RWPE1 (cell line): Measurements from ENCODE around the gene EEF2KMT.

Experiments used
- CTCF ChIA-PET: fragments of 350-600 bp; sonication (Branson Sonifier 250); formaldehyde crosslinking; extraction: SDS; loops from one replicate; lab custom pipeline; 2021; lab: Yijun Ruan, JAX
- POLR2A ChIA-PET: fragments of 400-600 bp; formaldehyde crosslinking; extraction: SDS; loops from one replicate; lab custom pipeline; 2020; ENCODE audit warnings: antibody characterized with exemption; ENCODE audit not compliant: low non-redundant PET; lab: Yijun Ruan, JAX
- DNase-seq: peaks from one replicate; pipeline ENCODE4 v3.0.0; 2012; ENCODE audit warnings: low spot score
- H3K27ac ChIP-seq: fragments of 450-650 bp; 2 replicates; pipeline ENCODE4 v1.5.1; 2017
- TF ChIP-seq, protein P1 (sequence below): fragments of 450-650 bp; conservative IDR thresholded peaks from 2 replicates; pipeline ENCODE4 v1.5.1; 2017; ENCODE audit warnings: low read depth, mild to moderate bottlenecking

Gene EEF2KMT

DNA sequence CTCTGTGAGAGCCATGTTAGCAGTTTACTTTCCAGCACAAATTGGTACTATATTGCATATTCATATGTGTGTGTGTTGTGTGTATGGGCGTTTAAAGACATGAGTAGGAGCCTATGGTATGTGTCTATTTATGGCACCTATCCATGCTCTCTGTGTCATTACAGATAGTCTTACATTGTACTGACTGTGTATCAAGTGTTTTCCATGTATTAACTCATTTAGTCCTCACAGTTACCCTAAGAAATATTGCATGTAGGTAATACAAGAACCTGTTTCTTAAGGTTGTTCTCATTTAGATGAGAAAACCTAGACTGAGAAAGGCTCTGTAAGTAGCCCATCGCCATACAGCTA lies 24.3 kb downstream of the EEF2KMT start:
- TF ChIP-seq, protein P1, sequence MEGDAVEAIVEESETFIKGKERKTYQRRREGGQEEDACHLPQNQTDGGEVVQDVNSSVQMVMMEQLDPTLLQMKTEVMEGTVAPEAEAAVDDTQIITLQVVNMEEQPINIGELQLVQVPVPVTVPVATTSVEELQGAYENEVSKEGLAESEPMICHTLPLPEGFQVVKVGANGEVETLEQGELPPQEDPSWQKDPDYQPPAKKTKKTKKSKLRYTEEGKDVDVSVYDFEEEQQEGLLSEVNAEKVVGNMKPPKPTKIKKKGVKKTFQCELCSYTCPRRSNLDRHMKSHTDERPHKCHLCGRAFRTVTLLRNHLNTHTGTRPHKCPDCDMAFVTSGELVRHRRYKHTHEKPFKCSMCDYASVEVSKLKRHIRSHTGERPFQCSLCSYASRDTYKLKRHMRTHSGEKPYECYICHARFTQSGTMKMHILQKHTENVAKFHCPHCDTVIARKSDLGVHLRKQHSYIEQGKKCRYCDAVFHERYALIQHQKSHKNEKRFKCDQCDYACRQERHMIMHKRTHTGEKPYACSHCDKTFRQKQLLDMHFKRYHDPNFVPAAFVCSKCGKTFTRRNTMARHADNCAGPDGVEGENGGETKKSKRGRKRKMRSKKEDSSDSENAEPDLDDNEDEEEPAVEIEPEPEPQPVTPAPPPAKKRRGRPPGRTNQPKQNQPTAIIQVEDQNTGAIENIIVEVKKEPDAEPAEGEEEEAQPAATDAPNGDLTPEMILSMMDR: no peak
- no peak overlapping the region for H3K27ac ChIP-seq
- CTCF ChIA-PET: interaction anchor here (0.6 kb wide), 2 partner anchors 39 to 48 kb away, joined by 3 to 6 read pairs; partner anchors contain the start of gene NAGPA
- DNase-seq: no peak
- POLR2A ChIA-PET: no interaction called here

DNA sequence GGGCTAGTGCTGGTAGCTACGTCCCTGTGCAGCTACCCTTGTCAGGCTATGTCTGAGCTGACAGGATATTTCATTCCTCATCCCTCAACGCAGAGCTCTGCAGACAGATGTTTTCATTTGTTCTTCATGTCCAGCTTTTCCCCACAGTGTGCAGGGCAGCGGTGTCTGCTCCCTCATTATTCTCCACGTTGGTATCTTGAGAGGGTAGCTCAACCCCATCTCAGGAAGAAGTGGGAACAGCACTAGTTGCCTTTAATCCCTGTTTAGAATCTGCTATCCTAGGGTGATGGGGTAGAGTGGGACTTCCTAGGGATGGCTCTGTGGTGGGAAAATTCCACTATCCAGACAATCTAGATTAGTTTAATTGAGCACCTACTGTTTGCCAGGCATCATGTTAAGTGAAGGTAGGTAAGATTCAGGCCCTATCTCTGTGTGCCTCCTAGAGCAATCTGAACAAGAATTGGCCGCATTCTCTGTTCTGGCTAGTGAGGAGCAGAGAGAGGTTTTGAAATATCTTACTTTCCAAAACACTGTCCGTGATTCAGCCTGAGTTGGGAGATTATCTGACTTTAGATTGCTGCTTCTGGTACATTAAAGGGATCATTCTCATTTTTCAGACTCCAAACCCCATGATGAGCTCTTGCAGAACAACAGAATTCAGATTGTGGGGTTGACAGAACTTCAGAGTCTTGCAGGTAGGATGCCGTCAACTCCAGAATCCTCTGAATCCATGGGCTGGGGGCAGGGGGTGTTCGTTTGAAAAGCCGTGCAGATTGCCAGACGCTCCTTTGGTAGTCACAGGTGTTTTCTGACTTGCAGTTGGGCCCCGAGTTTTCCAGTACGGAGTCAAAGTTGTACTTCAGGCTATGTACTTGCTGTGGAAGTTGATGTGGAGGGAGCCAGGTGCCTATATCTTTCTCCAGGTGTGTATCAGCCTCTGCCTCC lies 25.0 kb downstream of the EEF2KMT start:
- CTCF ChIA-PET: interaction anchor here (0.6 to 0.7 kb wide), 2 partner anchors 11 to 39 kb away, joined by 3 to 6 read pairs; partner anchors contain the start of gene NAGPA
- POLR2A ChIA-PET: no interaction called here

DNA sequence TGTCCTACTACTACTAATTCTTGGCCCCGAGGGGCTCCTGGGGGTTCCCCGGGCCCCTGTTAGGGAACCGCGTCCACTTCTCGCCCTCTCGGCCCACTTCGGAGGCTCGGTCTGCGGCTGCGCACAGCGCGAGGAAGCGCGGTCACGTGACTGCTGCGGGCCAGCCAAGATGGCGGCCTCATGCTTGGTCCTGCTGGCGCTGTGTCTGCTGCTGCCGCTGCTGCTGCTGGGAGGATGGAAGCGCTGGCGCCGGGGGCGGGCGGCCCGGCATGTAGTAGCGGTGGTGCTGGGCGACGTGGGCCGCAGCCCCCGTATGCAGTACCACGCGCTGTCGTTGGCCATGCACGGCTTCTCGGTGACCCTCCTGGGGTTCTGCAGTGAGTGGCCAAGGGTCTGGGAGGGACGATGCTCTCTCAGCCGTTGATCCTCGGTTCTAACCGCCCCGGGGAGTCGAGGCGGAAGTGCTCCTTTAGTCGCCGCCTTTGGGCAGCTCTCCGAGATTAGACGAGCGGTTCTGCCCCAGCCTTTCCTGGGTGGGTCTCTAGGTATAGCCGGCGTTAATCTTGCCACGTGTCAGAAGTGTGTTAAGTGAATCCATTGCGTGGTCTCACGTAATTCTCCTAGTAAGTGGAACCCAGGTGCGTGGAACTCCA lies 25.8 kb downstream of the EEF2KMT start, which contains the start of gene ALG1:
TSS of gene ALG1 (plus strand) at position 163 of the 653 bp plus-strand sequence. CDS start at position 170, 7 bp downstream.
- CTCF ChIA-PET: interaction anchor here (0.7 kb wide), 1 partner anchor 11 kb away, joined by 3 read pairs; no protein-coding TSS in a partner anchor
- H3K27ac ChIP-seq: peak within 1 kb of the TSS; percentile 77
- TF ChIP-seq, protein P1: no peak
- DNase-seq: peak; percentile 93
- POLR2A ChIA-PET: no interaction called here

More for the DNA sequence above, 25.0 kb downstream of the EEF2KMT start:
- TF ChIP-seq, protein P1: no peak
- DNase-seq: no peak
- H3K27ac ChIP-seq: peak overlapping the region; percentile 77

DNA sequence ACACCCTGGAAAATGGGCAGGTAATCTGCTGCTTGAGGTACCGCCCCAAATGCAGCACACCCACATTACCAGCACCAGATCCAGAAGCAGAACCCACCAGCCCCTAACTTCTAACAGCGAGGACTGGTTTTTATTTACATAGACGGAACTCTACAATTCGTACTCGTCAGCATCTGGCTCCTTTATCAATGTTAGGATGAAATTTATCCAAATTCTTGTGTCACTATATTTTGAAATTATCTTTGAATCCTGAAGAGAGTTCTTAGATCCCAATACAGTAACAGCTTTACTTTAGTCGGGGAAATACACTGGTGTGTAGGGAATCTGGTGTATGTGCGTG lies 26.3 kb downstream of the EEF2KMT start:
- ChIA-PET POLR2A (no interaction called here), CTCF (no interaction called here)
- no peak for DNase-seq
- H3K27ac ChIP-seq: peak overlapping the region; percentile 77
- TF ChIP-seq, protein P1: no peak

DNA sequence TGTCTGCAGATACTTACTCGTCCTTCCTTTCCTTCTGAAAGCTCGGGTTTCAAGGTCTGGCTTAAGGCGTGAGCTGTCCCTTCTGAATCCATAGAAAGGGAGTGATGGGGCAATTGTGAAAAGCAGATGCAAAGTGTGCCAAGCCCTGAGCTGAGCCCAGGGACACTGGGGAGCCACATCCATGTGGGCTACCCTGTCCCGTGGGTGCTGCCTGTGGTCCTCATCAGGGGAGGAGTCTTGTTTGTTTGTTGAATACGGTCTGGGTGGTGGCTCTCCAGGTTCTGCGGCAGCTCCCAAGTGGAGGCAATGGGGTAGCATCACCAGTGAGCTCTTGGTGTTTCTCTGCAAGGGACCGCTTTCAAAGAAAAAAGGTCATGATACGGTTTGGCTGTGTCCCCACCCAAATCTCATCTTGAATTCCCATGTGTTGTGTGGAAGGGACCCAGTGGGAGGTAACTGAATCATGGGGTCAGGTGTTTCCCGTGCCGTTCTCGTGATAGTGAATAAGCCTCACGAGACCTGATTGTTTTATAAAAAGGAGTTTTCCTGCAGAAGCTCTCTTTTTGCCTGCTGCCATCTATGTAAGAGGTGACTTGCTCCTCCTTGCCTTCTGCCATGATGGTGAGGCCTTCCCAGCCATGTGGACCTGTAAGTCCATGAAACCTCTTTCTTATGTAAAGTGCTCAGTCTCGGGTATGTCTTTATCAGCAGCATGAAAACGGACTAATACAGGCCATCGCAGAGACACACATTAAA lies 27.0 kb downstream of the EEF2KMT start:
- POLR2A ChIA-PET: no interaction called here
- H3K27ac ChIP-seq: no peak overlapping the region
- no peak for DNase-seq
- CTCF ChIA-PET: no interaction called here
- TF ChIP-seq, protein P1: no peak

DNA sequence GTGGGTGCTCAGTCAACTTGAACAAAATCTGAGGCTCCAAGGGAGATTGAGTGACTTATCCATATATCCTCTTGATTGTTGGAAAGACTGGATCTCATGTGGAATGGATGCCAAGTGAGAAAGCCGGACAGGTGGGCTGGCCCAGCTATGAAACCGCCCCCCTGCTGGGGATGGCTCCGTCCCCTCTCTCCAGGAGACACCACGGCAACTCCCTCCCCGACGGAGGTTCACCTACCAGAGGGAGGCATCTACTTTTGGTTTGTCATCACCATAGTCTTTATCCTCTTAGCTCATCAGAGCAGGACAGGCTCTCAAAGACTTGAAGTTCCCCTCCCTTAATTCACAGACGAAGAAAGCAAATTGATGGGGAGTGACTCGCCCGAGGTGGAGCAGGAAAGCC lies 27.7 kb downstream of the EEF2KMT start:
- CTCF ChIA-PET: no interaction called here
- POLR2A ChIA-PET: no interaction called here
- no peak for DNase-seq
- TF ChIP-seq, protein P1: no peak
- H3K27ac ChIP-seq: no peak overlapping the region
